GM18867 (cell line): ENCODE results near the gene TP53I11.

ENCODE experiments used
- ATAC-seq: cut with Tn5 transposase; IDR thresholded peaks from one replicate; pipeline ENCODE4 v1.9.1; 2021; ENCODE audit warnings: mild to moderate bottlenecking, moderate library complexity; ENCODE audit not compliant: unreplicated experiment

Gene TP53I11

DNA sequence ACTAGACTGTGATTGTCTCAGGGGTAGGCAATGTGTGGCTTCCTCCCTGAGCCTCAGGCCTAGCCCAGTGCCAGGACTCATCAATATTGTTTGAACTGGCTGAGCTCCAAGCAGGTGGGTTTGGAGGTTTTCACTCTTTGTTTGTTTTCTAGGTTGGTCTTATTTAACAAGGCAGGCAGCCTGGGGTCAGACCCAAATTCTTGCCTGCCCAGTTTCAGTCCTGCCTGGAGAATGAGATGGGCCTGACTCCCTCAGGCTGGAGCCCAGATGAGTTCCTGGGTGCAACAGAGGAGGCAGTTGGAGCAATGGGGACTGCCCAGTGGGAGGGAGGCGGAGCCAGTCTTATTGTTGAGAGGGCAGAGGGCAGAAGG, 28.3 kb upstream of the TP53I11 start:
- no peak for ATAC-seq

DNA sequence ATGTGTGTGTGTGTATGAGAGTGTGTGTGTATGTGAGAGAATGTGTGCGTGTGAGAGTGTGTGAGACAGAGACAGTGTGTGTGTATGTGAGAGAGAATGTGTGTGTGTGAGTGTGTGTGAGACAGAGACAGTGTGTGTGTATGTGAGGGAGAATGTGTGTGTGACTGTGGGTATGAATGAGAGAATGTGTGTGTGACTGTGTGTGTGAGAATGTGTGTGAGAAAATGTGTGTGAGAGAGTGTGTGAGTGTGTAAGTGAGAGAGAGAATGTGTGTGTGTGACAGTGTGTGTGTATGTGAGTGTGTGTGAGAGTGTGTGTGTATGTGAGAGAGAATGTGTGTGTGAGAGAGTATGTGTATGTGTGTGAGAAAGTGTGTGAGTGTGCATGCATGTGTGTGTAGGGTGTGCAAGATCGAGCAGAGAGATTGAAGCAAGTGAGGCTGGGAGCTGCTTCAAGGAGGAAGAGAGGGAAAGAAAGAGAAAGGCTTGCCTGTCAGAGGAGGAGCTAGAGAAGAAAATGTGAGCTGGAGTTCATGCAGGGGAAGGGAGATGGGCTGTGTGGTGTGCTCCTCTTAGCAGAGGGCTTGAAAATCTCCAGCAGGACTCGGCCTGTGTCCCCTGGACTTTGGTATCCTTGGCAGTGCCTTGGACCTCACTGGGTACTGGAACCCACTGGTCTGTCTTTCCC, 27.7 kb upstream of the TP53I11 start:
- no peak for ATAC-seq

DNA sequence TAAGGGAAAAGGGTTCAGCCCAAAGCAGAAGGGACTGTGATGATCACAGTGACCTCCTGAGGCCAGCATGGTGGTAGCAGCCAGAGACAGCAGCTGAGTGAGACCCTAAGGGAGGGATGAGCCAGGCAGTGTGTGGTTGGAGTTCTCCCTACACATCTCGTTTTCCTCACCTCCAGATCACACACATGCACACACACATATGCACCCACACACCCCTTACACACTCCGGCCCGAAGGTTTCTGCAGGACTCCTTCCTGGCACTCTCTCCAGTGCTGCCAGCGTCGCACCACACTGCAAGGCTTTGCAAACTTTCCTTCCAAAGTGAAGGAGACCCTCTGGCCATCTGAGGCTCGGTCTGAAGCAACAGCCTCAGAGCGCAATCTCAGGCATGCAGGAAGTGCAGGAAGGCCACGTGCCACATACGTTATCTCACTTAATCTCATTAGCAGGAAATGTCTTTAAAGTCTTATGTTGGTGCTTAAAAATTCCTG, 26.9 kb upstream of the TP53I11 start:
- no peak for ATAC-seq

DNA sequence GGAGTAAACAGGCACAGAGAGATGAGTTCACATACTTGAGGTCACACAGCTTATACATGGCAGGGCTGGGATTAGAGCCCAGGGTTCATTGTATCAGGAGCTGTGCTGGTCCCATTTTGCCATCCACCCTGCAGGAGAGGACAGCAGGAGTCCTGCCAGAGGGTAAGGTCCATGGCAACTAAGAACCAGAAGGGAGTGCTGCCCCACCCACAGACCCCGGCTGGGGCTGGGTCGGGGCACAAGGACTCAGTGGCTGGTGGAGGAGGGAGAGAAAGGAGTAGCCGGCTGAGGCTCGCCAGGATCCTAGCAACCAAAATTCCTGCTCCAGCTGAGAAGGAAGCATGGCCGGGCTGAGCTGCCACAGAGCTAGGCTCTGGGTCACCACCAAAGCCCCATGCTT, 25.9 kb upstream of the TP53I11 start:
- ATAC-seq, result no peak

DNA sequence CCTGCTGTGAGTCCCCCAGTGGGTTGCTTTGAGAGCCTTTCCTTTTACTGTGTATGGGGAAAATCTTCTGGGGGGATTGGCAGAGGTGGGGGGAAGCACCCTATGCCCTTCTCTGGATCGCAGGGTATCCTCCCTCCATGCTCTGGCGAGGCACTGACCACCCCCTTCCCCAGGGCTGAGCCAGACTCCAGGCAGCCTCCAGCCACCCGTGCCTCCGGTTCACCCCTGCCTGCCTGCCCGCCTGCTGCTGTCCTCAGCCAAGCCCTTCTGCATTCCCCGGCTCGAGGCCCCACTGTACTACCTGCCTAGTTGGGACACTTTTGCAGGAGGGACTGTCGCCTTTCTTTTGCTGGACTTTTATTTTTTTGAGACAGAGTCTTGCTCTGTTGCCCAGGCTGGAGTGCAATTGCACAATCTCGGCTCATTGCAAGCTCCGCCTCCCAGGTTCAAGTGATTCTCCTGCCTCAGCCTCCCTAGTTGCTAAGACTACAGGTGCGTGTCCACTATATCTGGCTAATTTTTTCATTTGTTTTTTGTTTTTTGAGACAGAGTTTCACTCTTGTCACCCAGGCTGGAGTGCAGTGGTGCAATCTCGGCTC, 23.8 kb upstream of the TP53I11 start:
- ATAC-seq, result no peak

DNA sequence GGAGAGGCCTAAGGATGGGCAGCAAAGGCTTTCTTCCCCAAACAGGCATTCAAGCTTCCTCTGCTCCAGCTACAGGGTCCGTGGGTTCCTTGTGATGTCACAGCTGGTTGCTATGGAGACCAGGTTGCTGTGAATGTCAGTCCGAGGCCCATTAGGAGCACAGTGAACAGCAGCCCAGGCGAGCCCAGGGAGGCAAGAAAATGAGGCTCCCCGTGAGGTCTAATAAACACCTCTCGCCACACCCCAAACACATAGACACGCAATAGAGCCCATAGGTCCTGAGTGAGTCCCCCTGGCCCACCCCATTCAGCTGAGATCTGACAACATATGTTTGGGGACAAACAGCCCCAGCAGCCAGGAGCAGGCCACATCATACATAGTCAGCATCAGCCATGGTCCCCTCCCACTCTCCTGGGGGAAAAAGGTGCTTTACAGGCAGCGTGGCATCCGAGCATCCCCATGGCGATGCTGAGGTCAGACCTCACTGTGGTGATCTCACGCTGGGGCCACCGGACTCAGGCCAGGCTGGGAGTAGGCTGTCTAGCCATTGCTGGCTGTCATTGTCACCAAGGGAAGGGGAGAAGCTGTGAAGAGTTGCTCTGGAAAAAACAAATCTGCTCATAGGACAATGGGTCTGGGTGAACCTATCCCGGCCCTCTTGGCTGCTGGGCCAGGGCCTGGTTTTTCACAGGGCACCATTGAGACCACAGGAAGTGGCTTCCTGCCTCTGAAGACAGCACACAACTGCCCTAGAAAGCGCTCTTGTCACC, 23.1 kb upstream of the TP53I11 start:
- ATAC-seq, result no peak

DNA sequence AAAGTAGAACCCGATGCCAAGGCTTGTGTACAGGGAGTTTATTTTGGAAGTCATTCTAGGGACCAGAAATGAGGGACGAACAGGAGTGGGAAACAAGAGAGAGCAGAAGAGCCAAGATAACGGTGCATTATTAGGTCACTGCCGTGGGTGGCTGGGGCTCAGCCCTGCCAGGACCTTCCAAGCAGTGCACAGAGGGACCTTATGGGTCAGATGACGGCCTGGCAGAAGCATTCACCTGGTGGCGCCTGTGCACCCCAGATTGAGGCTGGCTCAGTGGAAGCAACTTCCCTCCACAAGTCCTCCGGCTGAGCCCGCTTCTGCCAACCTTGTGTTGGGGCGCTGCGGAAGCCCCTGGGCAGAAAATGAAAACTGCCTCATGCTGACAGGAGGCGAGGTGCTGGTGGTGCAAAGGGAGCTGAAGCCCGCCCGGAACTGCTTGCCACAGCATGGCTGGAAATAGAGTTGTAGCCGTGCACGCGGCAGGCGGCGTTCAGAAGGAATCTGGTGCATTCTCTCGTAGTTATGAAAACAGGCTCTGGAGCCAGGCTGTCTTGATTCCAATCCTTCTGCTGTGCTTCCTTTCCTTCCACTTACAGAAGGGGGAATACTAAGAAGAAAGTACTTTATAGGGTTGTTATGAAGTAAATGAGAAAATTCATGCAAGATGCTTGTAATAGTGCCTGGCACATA, 22.2 kb upstream of the TP53I11 start:
- ATAC-seq, result no peak

DNA sequence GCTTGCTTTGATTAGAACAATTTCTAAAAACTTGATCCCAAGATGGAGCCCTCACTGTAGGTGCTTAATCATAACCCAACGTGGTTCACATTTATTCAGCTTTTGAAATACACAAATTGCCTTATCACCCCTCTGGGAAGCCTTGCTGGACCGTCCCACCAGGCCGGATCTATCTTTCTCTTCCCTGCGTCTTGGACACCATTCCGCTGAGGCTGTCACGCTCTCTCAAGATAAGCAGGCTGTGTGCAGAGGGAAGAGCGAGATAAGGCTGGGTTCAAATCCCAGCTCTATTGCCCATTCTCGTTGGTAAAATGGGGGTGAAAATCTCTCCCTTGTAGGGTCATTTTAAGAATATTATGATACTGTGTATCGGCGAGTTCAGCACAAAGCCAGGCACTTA, 20.5 kb upstream of the TP53I11 start:
- ATAC-seq, result no peak

DNA sequence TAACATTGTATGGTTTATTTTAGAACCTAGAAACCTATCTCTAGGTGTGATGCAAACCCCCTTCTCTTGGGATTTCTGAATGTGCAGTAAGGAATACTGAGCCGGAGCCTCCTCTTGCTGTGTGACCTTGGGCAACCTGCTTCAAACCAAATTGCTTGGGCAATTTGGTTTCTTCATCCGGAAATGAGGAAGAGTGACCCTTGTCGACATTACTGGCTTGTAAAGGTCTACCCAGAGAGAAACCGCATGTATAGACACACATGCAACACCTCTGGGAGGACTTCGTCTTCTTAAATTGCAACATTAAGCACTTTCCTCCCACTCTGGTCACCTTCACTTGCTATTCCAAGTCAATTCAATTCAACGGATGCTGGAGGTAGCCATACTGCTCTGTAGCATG, 19.6 kb upstream of the TP53I11 start:
- no peak for ATAC-seq

DNA sequence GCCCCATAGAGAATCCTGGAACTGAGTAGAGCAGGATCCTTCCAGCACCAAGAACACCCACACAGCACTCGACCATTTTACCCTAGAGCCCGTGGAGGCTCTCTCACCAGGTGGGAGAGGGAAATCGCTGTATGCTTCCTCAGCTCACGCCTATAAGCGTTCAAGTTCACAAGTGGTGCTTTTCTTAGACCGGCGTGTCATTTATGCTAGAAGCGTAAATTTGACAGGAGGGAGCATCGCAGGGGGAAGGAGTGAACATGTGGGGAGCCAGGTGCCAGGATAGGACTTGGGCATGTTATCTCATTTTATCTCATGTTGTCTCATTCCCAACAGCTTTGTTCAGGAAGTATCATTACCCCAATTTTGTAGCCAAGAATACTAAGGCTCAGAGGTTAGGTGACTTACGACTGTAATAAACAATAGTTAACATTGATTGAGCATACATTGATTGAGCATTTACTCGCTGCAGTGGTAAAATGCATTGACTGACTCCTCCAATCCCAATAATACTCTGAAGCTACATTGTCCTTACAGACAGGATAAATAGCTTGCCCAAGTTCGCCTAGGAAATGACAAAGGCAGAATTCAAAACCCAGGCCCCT, 19.1 kb upstream of the TP53I11 start:
- ATAC-seq, result no peak

DNA sequence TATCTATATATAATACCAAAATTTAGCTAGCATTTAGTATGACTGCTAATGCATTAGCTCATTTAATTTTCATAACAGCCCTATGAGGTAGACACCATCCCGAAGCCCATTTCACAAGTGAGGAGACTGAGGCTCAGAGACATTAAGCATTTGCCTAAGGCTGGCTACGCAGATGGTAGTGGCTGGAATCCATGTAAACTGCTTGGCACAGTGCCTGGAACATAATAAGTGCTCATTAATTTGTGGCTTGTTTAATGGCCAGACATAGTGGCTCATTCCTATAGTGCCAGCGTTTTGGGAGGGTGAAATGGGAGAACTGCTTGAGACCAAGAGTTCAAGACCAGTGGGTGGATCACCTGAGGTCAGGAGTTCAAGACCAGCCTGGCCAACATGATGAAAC, 17.8 kb upstream of the TP53I11 start:
- ATAC-seq, result no peak

DNA sequence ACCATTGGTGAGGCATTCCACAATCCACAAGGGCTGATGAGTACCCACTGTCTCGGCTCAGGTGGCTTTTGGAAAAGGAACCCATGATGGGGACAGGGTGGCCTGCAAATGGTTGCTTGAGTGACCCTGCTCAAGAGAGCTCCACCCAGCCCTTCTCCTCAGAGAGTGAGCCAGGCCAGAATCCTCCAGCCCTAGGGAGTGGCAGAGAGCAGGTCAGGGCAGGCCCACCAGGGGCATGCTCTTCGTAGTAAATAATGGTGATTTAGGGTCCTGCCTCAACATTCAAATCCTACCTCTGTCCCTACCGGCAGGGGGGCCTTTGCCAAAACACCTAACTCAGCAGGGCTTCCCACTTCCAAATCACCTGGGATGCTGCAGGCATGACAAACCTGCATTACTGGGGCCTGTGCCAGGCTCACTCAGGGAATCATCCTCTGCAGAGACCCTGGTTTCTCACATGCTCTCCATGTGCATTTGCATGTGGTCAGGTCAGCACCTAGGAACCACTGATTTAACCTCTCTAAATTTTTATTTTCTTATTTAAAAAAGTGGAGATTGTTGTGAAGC, 17.3 kb upstream of the TP53I11 start:
- ATAC-seq, result no peak

DNA sequence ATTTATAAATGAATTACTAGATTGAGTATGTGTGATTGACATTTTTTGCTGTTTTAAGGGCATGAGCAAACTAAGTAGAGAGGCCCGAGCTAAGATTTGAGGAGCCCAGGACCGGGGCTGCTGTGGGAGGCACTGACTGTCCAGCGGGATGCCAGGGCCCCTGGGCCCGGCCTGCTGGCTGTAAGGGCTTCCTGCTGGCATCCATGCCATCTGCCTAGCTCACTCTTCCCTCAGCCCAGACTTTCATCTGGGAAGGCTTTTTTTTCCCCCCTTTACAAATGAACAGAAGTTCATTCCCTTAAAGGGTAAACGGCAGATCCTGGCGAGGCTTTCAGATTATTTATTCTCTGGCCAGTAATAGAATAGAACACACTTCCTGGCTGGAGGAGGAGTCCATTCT, 16.0 kb upstream of the TP53I11 start:
- no peak for ATAC-seq

DNA sequence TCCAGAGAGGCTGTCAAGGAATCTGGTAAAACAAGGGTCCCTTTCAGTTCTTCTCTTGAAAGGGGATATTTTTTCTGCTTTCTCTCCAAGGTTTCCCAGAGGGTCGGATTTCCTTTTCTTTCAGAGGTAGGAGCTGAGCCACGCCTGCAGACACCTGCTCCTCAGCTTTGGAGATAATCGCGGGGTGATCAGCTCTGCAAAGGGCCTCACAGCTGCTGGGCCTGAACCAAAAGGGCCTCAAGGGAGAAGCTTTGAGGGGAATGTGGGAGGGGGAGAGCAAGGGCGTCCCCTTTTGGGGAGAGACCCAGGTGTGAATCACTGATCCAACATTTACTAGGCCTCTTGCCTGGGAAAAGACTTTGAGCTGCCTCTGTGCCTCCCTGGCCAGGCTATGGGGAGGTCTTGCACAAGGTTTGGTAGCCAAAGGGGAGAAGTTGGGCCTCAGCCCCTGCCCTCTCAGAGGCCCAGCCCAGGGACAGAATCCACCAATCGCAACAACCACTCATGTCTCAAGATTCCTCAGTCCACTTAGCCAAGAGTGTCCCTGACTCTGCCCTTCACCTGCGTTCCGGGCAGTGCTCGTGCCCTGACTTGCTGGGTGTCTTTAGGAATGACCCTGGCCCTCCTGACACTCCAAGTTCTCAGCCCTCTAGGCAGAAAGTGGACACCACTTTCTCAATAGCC, 14.0 kb upstream of the TP53I11 start:
- no peak for ATAC-seq

DNA sequence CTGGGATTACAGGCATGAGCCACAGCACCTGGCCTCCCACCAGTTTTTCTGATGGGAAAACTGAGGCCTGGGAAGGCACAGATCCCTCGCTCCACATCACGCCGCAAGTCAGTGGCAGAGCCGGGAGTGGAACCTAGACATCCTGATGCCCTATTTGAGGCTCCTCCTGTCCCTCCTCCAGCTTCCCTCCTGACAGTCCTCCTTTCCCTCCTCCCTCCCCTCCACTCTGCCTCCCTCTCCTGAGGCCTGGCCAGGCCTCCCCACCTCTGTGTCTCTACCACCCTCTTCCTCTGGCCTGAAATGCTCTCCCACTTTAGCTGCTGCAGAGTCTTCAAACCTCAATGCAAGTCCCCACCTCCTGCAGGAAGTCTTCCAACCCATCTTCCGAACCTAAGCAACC, 13.3 kb upstream of the TP53I11 start:
- no peak for ATAC-seq

DNA sequence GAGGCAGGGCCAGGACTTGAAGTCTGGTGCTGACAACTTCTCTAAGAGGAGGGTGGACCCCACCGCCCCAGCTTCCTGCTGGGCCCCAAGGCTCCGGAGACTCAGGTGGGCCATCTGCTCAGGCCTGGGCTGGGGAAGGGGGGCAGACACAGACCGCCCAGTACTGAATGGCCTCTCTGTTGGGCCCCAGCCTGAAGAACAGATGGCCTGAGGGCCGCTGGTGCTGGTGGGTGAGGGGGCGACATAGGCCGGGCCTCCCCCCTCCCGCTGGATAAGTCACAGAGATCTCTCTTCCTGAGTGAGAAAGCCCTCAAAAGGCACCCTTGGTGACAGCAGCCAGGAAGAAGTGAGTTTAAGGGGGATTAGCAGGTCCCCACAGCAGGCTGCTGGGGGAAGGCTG, 12.5 kb upstream of the TP53I11 start:
- no peak for ATAC-seq

DNA sequence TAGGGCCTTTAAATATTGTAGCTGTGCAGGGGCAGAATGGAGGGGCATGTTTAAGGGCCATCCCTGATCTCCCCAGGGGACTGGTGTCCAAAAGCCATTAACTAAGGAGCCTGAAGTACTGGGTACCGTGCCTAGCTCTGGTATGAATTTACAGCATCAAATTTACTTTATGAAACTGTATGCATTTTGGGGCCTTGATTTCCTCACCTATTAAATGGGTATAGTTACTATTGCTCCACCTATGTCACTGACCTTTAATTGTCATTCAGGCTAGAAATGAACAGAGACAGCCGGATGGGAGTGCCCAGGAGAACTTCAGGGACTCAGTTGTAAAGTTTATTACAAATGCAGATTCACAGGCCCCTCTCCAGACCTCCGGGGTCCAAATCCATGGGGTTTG, 11.8 kb upstream of the TP53I11 start:
- no peak for ATAC-seq

DNA sequence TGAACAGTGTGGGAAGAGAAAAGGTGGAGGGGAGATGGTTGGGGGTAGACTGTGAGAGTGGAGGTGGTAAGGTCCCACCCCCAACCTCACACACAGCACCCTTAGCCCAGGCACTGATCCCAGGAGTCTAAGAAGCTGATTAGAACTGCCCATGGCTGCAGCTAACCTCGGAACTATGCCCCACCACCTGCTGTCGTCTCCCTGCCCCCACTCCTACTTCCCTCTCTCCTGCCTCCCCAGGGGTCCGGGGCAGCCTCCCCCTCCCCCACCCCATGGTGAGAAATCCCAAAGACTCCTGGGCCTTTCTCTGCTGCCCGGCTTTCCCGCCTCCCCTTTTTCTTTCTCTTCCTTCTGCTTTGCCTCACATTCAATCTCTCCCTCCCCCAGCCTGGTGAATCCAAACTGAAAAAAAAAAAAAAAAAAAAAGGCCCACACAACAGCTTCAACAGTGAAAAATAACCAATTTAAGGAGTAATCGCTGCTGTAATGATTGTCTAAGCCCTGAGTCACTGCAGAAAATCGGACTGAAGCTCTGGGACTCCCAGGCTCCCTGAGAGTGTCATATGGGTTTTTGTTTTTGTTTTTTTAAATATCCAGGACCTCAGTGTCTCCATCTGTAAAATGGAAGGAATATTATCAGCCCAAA, 9.6 kb upstream of the TP53I11 start:
- no peak for ATAC-seq

DNA sequence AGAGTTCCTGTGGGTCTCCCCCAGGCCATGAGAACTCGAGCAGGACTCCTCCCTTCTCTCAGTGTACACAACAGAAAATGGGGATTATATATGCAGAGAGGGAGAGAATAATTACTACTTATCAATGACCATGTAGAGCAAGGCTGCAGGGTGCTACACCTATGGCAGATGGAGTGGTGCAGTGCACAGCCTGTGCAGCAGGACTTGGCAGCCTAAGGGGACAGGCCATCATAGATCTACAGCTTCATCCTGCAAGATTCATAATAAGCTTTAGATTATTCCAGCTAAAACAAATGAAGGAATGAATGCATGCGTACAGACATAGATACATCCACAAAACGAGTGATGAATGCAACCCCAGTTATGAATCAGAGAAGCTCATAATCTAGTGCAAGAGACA, 8.4 kb upstream of the TP53I11 start:
- no peak for ATAC-seq
